GM20000 (cell line): ENCODE data around the gene KCNIP4.

Experiments used
- DNase-seq: peaks from one replicate; pipeline ENCODE4 v3.0.0; 2012; ENCODE audit warnings: low spot score
- TF ChIP-seq, protein P1 (sequence below): IDR thresholded peaks from 2 replicates; pipeline ENCODE4 v1.5.1; 2012; ENCODE audit warnings: mild to moderate bottlenecking, control low read depth; ENCODE audit errors: extremely low read depth, missing control alignments

Gene KCNIP4

GRCh38 chr4:20723019-20723418 lies 1225.6 kb downstream of the KCNIP4 start:
- DNase-seq = no peak
- TF ChIP-seq, protein P1, sequence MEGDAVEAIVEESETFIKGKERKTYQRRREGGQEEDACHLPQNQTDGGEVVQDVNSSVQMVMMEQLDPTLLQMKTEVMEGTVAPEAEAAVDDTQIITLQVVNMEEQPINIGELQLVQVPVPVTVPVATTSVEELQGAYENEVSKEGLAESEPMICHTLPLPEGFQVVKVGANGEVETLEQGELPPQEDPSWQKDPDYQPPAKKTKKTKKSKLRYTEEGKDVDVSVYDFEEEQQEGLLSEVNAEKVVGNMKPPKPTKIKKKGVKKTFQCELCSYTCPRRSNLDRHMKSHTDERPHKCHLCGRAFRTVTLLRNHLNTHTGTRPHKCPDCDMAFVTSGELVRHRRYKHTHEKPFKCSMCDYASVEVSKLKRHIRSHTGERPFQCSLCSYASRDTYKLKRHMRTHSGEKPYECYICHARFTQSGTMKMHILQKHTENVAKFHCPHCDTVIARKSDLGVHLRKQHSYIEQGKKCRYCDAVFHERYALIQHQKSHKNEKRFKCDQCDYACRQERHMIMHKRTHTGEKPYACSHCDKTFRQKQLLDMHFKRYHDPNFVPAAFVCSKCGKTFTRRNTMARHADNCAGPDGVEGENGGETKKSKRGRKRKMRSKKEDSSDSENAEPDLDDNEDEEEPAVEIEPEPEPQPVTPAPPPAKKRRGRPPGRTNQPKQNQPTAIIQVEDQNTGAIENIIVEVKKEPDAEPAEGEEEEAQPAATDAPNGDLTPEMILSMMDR = no peak

GRCh38 chr4:20711335-20711734 lies 1237.2 kb downstream of the KCNIP4 start:
- TF ChIP-seq, protein P1 = no peak
- no peak for DNase-seq

GRCh38 chr4:20700007-20700761 lies 1248.4 kb downstream of the KCNIP4 start, which contains the start of gene PACRGL:
Gene PACRGL, plus strand, starts transcription at chr4:20700458. Its CDS starts 4,024 bp downstream, at chr4:20704482.
- DNase-seq = peak; percentile 89
- TF ChIP-seq, protein P1 = no peak

- TF ChIP-seq, protein P1 = no peak
- no peak for DNase-seq
These were observed 1249.8 kb downstream of the KCNIP4 start for GRCh38 chr4:20698820-20699219.

GRCh38 chr4:20698382-20698781 lies 1250.2 kb downstream of the KCNIP4 start:
- TF ChIP-seq, protein P1 = no peak
- no peak for DNase-seq

GRCh38 chr4:20696815-20697214 lies 1251.8 kb downstream of the KCNIP4 start:
- no peak for DNase-seq
- TF ChIP-seq, protein P1 = no peak

DNA sequence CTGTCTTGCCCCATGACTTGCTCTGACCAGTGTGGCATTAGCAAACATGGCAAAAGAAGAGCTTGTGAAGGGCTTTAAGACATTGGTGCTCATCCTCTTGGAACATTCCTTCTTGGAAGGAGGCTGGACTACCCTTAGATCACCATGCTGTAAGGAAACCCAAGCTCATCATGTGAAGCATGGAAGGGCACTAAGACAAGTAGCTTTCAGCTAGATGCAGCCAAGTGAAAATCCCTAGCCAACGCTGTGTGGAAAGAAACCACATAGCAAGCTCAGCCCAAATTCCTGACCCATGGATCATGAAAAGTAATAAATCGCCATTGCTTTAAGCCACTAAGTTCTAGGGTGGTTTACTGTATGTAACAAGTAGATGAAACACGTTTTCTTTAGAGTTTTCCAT lies 1260.7 kb downstream of the KCNIP4 start:
- TF ChIP-seq, protein P1 = no peak
- DNase-seq = no peak
